Measurements from ENCODE around the gene PRR16. TPM values are rescaled to one million over a fixed set of nuclear protein-coding genes. Genes with fewer than 3 reads are reported as not detected.

The PRR16 gene
- total RNA-seq, 1 donor from 2014 or later, result 19.6 TPM

- intact Hi-C loops (cut with DNase I), result no loop called here
Observed at GRCh38 chr5:120461251-120461650, 2.8 kb upstream of the PRR16 start.

GRCh38 chr5:120463006-120463680, 957 bp upstream of the PRR16 start:
- Histone ChIP-seq H3K27ac (peak overlapping the region; percentile 83), H3K36me3 (no peaks in the 10 kb centered on the region), H3K27me3 (no peaks in the 10 kb centered on the region), H3K9me3 (no peaks in the 10 kb centered on the region), H3K4me1 (no peaks in the 10 kb centered on the region), H3K4me3 (peak overlapping the region; percentile 67 to 79)
- DNase-seq (ENCODE audit: extremely low spot score in 2 of 2), result no peak
- intact Hi-C loops (cut with DNase I), result no loop called here
- TF ChIP-seq POLR2AphosphoS5 (IDR thresholded peaks at IDR 0.05; ENCODE audit: insufficient read depth in 1 of 2, low read depth in 1 of 2), result no peak
- TF ChIP-seq, protein P1, sequence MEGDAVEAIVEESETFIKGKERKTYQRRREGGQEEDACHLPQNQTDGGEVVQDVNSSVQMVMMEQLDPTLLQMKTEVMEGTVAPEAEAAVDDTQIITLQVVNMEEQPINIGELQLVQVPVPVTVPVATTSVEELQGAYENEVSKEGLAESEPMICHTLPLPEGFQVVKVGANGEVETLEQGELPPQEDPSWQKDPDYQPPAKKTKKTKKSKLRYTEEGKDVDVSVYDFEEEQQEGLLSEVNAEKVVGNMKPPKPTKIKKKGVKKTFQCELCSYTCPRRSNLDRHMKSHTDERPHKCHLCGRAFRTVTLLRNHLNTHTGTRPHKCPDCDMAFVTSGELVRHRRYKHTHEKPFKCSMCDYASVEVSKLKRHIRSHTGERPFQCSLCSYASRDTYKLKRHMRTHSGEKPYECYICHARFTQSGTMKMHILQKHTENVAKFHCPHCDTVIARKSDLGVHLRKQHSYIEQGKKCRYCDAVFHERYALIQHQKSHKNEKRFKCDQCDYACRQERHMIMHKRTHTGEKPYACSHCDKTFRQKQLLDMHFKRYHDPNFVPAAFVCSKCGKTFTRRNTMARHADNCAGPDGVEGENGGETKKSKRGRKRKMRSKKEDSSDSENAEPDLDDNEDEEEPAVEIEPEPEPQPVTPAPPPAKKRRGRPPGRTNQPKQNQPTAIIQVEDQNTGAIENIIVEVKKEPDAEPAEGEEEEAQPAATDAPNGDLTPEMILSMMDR (IDR thresholded peaks at IDR 0.05), result no peak

More at GRCh38 chr5:120461251-120461650, 2.8 kb upstream of the PRR16 start:
- no peak for TF ChIP-seq POLR2A (IDR thresholded peaks at IDR 0.05)
- TF ChIP-seq, protein P1 (IDR thresholded peaks at IDR 0.05), result no peak
- TF ChIP-seq POLR2AphosphoS5 (IDR thresholded peaks at IDR 0.05; ENCODE audit: insufficient read depth in 1 of 2, low read depth in 1 of 2), result no peak
- DNase-seq (ENCODE audit: extremely low spot score in 2 of 2), result no peak
- H3K36me3 ChIP-seq, result no peaks in the 10 kb centered on the region
- no peaks in the 10 kb centered on the region for H3K27me3 ChIP-seq
- no peak overlapping the region for H3K4me3 ChIP-seq
- no peak overlapping the region for H3K27ac ChIP-seq
- no peaks in the 10 kb centered on the region for H3K9me3 ChIP-seq
- H3K4me1 ChIP-seq, result no peaks in the 10 kb centered on the region

- H3K36me3 ChIP-seq, result no peaks in the 10 kb centered on the region
- no peaks in the 10 kb centered on the region for H3K27me3 ChIP-seq
- H3K27ac ChIP-seq, result peak overlapping the region; percentile 83
- H3K4me3 ChIP-seq, result peak overlapping the region; percentile 67 to 79
- no peaks in the 10 kb centered on the region for H3K4me1 ChIP-seq
- TF ChIP-seq, protein P1 (IDR thresholded peaks at IDR 0.05), result no peak
- TF ChIP-seq POLR2AphosphoS5 (IDR thresholded peaks at IDR 0.05; ENCODE audit: insufficient read depth in 1 of 2, low read depth in 1 of 2) (peak in 1 of 2 donors; percentile 40), POLR2A (IDR thresholded peaks at IDR 0.05) (no peak)
- DNase-seq (ENCODE audit: extremely low spot score in 2 of 2), result no peak
- intact Hi-C loops (cut with DNase I), result no loop called here
- H3K9me3 ChIP-seq, result no peaks in the 10 kb centered on the region
Observed at GRCh38 chr5:120464627-120465435, 731 bp downstream of the PRR16 start.

GRCh38 chr5:120465436-120465961, 1.4 kb downstream of the PRR16 start:
- no peak for TF ChIP-seq POLR2A (IDR thresholded peaks at IDR 0.05)
- TF ChIP-seq POLR2AphosphoS5 (IDR thresholded peaks at IDR 0.05; ENCODE audit: insufficient read depth in 1 of 2, low read depth in 1 of 2), result peak in 1 of 2 donors; percentile 1
- TF ChIP-seq, protein P1 (IDR thresholded peaks at IDR 0.05), result no peak
- H3K27ac ChIP-seq, result peak overlapping the region; percentile 83
- no peaks in the 10 kb centered on the region for H3K9me3 ChIP-seq
- H3K4me3 ChIP-seq, result peak overlapping the region; percentile 67 to 79
- no peaks in the 10 kb centered on the region for H3K4me1 ChIP-seq
- no peaks in the 10 kb centered on the region for H3K36me3 ChIP-seq
- H3K27me3 ChIP-seq, result no peaks in the 10 kb centered on the region
- no peak for DNase-seq (ENCODE audit: extremely low spot score in 2 of 2)
- intact Hi-C loops (cut with DNase I), result no loop called here
